Measurements from ENCODE around the gene APOC3.
A peak's percentile ranks its signal among the peaks of the same experiment; 100 is the strongest.

Gene APOC3

DNA sequence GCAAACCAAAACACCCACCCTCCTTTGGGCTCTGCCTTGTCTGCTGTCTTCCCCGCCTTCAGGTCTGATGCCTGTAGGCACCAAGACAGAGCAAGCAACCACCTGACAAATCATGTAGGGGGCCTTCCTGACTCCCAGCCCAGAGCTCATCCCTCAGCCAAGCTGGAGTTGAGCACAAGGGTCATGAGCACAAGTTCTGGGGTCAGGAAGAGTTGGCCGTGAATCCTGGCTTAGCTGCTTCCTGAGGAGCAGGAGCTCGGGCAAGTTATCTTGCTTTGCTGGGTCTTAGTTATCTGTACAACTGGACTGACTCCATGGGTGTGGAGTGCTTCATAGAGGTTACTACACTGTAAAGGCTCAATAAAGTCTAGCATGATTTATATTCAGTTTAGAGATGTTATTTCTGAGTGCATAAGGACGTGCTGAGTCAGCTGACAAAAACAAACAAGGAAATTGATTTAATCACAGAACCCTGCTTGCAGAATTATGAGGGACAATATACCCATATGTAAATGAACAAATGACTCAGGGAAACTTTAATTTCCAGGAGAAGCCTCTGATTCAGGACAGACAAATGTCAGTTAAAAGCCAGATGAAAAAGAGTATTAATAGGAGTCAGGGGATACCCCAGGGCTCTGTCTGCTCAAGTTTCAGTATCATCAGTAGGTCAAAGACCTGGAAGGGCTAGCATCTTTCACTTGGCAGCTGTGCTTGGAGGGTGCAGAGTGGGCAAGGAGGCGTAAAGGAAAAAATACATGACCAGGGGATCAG, 22.7 kb downstream of the APOC3 start:
- no peak for DNase-seq

DNA sequence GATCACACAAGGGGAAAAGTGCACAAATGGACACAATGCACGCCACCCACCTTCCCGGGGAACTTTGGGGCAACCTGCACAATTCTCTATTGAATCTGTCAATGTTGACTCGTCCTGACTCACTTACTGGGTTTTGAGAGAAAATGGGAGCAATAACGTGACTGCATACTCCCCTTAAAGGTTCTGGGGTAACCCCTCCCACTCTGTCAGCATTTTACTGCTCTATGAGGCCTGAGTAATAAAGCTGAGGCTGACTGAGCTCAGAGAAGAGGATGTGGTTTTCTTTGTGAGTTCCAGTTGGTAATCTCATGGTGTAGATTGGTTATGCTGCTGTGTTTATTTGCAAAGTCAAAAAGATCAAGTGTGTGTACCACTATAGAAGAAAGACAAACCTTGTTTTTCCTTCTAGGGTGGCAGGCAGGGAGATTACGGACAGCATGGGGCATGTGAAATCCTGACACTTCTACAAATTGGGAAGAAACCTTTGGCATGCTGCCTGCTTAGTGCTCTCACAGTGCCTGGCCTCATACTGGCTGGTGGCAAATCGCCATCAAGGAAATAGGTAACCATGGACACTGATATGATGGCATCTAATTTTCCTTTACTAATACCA, 23.9 kb downstream of the APOC3 start:
- no peak for DNase-seq

DNA sequence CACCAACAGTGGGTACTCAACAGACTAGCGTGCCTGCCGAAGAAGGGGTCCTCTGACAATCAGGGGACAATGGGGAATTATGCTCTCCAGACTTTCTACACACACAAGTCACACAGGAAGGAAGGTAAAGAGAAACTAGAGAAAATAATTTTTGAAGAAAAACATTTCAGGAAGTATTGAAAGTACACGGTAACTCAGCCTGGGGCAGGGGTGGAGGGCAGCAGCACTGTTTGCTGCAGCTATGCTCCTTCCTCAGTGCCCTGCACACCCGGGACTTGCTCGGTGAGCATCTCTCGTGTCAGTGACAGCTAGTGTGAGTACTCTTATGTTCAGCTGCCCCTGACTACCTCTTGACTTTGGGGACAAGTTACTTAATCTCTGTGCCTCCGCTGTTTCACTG, 25.7 kb downstream of the APOC3 start:
- DNase-seq: no peak

DNA sequence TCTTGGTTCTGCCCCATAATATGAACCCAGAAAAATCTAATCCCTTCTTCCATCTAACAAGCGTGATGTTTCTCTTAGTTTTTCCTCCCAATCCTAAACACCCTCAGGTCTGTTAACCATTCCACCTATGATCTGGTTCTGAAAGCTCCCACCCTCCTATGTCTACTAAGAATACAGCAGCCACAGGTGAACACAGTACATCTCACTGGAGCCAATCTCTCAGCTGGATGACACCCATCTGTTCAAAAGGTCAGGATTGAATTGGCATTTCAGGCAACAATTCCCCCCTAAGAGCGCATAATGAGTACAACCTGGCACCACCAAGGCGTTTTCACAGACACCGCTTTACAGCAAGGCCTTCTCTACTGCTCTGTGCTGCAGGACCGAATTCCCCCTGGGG, 26.7 kb downstream of the APOC3 start:
- DNase-seq: no peak

DNA sequence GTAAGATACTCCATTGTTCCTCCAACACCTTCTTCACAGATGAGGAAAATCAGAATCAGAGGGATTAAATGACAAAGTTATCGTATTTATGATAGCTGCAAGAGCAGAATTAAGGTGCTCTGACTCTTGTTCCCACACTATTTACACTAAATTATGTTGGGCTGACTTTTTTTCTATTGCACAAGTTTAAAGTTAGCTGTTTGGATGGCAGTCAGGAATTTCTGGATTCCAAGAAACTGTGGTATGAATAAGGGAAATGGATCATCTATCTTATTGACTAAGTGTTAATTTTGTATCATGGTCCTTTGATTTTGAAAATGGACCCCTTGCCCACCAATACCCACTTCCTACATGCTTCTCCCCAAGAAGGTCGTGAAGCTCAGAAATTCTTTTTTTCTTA, 27.6 kb downstream of the APOC3 start:
- no peak for DNase-seq

DNA sequence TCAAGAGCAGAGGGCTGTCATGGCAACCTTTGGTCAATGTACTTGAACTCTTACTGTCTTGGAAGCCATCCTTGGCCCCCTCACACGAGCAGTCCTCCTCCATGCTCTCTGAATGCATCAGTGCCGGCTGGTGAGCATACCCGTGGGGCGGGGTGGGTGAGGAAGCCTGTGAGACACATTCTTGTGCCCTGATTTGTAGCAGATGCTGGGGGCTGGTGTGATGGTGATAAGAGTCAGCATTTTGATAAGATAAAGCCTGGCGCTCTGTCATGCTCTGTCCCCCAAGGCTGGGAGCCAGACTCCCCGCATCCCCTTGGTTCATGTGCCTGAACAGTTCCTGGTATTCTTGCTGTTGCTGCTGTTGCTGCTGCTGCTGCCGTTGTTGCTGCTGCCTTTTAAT, 28.2 kb downstream of the APOC3 start:
- no peak for DNase-seq

DNA sequence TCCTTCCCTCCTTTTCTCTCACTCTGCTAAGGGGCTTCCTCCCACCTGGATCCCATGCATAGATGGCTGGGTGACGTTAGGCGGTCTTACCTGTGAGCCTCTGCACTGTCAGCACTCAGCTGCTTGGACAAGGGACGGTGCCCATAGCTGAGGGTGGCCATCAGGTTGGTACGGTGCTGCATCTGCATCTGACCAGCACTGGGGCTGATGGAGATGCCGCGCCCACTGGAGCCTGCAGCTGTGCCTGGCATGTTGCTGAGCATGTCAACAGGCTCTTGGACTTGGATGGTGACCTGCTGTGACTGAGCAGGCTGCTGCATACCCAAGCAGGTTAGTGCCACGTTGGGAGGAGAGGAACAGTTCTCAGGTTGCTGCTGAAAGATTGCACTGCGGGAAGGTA, 29.5 kb downstream of the APOC3 start:
- no peak for DNase-seq

DNA sequence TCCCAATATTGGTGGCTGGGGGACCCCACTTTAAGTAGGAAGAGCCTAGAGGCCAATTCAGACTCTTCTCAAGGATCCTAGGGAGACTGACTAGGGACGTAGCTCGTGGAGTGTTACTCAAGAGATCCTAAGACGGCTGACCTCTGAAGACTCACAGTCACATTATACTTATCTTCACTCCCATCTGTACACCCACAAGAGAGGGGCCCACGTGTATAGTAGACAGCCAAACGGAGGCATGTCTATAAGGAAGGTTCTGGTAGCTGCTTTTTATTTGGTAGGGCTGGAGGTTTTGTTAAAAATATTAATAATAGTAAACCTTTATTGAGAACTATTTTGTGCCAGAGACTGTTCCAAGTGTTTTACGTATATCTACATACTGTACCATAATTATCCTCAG, 30.6 kb downstream of the APOC3 start:
- DNase-seq: no peak

DNA sequence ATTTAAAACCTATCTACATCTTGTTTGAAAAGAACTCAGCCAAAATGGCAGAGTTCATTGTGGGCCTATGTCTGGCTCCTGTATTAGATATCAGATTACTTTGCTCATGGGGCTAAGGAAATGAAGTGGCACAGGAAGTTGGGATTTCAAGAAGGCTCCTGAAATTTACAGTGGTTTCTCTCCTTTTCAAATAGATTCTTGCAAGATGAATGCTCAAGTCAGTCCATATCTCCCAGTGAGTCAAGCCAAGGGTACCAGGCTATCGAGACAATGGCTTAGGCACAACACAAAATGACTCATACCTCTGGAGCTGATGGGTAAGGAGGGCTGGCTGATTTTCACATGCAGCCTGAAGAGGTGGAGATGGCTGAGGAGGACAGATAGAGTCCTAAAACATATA, 31.8 kb downstream of the APOC3 start:
- no peak for DNase-seq

DNA sequence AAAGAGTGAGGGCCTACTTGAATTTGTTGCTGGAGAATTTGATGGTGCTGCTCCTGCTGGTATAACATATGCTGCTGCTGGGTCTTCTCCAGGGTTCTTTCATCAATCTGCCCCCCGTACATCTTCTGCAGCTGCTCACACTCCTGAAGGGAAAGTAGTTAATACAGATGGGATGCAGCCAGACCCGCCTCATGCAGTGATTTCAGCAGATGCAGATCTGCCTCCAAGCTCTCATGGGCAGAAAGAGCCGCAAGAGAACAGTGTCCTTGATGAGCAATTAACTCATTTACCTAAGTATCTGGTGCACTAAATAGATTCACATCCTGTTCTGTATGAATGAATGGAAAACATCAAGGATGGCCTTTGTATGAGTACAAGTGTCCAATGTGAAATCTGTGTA, 32.5 kb downstream of the APOC3 start:
- no peak for DNase-seq

DNA sequence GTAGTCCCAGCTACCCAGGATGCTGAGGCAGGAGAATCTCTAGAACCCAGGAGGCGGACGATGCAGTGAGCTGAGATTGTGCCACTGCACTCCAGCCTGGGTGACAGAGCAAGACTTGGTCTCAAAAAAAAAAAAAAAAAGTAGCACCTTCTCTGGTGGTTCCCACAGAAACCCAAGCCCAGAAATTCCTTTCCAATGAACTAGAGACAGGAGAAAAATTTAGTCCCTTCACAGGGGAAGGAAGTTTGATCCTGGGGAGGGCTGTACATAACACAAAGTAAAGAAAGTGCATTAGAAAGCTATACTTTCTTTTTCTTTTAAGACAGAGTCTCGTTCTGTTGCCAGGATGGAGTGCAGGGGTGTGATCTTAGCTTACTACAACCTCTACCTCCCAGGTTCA, 33.2 kb downstream of the APOC3 start:
- no peak for DNase-seq

DNA sequence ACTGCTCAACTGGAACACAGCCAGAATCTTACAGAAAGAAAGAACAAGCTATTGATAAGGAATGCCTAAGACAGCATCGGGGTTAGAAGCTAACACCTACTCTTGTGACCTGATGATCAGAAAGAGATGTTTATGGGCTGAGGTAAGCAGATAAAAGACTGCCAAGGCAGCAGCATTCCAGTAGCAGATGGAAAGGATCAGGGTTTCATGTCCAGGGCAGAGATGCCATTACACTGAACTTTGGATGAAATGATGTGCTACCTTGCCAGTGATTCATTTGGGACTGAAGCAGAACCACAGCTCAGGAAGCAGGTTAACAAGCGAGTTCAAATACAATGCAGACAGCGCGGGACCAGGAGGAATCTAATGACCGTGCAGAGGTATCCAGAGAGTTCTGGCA, 34.8 kb downstream of the APOC3 start:
- no peak for DNase-seq

DNA sequence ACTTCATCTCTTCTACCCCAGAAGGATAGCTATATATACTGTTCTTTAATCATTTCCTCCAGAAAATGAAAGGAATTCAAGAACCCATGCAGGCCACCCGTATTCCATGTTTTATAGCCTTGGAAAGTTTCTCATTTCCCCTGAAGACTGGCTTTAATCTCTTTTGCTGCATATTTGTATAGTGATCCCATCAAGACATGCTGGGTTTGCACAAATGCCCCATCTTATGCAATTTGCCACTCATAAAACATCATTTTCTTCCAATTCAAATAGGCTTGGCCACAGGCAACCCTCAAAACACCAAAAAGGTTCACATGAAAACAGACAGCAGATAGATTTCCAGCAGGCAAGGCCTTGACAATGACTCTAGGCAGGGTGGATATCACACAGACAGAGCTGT, 36.0 kb downstream of the APOC3 start:
- no peak for DNase-seq

DNA sequence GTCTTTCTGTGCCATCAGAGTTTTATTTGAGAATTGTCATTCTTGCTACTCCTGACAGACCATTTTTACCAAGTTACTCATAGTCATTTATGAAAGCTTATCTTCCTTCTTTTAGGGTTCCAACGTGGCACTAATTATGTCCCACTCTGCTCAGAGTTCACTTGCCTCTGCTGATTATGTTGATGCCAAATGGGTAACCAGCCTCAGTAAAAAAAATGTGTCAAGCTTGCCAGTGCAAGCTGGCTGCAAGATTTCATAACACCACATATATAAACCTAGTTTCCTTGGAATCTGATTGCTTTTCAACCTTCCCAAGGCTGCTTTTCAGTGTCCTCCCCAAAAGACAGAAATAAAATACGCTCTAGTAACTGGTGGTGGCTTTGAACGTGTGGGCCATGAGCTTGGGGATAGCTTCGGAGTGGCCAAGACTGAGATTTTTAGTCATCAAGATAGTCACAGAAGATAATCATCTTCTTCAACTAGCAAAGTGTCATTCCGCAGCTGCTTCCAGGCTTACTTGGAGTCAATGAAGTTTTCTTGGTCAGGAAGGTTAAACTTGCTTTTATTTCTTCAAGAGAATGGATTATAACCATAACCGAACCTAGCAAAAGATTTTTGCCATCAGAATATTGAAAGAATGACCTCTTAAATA, 37.2 kb downstream of the APOC3 start:
- DNase-seq: no peak

DNA sequence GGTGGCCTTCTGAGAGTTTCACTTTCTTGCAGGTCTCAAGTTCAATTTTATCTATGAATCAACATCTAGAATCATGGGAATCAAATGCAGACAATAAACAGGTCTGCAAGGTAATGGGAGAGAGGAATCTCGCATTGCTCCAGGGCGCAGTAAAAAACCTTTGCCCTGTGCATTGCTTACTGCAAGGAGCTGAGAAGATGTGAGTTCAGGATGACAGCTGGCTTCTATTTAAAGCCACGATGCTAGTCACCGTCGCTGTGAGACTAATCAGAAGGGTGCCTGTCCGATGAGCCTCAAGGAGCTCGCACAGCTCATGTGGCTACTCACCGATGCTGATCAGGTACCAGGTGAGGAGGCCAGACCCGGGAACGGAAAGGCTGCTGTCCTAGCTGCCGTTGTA, 37.9 kb downstream of the APOC3 start:
- DNase-seq: no peak

DNA sequence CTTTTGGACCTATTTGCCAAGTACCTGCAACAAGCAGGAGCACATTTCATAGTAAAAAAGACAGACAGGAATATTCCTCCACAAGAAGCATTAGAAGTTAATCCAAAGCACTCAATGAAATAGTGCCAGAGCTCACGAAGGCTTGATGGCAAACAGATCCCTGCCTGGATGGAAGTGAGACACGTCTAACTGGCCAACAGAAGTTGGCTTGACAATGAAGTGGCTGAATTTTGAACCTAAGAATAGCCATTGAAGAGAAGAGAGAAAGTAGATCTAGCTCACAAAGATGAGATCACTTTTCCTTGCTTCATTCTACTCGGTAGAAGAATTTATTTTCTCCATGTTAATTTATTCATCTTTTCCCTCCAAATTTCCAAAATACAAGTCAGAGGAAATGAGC, 38.4 kb downstream of the APOC3 start:
- DNase-seq: no peak

DNA sequence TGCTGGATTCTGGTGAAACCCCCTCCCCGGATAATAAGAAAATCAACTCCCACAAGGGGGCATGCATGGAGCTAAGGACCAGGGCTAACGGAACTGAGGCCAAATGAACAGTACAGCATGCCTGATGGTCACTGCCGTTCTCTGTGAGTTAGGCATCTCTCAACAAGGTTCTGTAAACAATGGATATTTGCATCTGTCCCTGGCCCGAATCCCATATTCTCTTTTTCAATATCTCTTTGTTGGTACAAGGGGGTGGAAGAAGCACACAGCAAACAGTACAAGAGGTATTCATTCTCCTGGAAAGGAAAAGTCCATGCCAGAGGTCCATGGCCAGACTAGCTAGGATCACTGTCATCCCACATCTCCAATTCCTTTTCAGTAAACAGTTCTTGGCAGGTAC, 39.9 kb downstream of the APOC3 start:
- DNase-seq: no peak

DNA sequence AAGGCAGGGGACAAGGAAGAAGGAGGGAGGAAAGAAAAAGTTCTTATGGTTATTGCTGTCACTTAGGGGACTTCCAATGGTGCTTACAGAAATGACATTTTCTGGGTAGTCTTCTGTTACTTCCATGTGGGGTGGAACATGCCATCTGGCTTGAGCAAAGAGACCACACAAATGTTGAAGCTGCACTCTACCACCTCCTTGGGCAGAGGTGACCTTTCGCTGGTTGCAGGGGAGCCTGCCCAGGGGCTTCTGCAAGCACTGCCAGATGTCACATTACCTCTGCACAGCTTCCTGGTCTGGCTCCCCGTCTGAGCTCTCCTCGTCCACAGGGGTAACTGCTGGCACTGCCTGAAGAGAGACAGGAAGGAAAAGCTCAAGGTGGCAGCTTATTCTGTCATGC, 40.3 kb downstream of the APOC3 start:
- no peak for DNase-seq

DNA sequence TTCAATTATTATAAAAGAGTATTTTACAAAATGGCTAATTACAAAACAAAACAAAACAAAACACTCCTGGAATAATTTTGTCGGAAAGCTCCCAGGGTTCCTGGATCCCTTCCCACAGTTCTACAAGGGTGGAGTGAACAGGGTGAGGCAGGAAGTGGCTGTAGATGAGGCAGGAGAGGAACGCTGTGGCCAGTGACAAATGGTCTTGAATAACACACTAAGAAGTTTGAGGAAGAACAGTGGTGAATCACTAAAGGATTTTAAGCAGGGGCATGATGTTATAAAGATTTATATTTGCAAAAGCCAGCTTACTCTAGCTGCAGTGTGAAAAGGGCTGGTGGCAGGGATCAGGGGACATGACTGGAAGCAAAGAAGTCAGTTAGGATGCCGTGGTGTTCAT, 41.5 kb downstream of the APOC3 start:
- DNase-seq: no peak

DNA sequence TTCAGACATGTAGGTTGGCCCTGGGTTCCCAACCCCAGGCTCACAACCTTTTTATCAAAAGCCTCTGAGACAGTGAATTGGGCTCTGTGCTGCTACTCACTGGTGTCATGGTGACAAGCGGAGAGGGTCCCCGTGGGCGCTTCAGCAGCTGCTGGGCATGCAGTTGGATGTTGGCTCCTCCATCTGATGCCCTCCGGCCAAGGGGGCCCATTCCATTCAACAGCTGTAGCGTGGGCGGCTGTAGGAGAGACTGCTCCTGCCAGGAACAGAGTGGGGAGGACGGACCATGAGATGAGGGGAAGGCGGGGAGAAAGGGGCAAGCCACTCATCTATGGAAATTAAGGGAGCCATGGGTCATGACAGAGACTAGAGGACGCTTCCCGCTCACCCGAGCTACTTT, 43.7 kb downstream of the APOC3 start:
- no peak for DNase-seq

DNA sequence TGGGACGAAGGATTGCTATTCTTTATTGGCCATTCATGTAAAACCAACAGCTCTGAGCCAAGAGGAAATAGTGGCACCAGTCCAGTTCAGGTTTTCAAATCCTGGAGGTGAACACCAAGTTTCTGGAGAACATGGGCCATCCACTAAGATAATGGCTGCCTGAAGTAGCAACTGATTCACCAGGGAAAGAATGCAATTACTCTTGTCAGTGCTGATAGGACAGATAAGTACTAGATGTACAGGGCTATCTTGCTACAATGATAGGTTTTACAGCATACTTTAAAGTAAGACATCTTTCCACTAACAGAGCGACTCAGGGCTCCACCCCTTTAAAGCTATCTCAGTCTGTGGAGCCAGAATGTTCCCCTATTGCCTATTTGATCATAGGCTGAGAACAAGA, 44.5 kb downstream of the APOC3 start:
- DNase-seq: no peak

DNA sequence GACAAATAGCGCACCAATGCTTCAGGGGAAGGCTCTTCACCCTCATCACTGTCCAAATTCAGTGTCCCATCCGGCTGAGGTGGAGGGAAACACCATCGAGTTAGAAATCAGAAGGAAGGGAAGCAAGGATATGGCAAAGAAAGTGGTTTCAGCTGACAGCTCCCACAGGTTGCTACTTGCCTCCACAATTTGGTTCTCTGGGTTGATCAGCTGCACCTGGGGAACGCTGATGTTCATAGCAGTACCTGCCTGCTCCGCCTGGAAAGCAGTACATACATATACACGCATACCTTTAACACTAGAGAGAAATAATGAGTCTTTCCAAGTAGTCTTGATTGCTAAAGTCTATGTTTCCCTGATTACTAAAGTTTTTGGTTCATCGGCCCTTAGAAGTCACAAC, 45.5 kb downstream of the APOC3 start:
- no peak for DNase-seq

DNA sequence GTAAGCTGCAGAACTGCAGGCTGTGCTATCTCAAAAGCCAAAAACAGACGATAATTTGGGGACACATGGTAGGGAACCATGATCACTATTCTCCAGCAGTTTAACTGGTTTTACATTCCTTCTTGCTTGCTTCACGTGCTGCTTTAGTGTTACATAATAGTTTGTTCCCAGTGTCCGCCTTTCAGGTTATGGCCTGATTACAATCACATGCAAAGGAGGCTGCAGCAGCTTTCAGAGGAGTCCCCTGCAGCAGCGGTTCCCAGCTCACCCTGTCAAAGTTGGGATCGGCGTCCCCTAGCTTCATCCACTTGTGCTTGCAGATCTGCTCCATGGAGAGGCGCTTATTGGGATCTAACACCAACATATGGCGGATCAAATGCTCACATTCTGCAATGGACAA, 46.9 kb downstream of the APOC3 start:
- no peak for DNase-seq

DNA sequence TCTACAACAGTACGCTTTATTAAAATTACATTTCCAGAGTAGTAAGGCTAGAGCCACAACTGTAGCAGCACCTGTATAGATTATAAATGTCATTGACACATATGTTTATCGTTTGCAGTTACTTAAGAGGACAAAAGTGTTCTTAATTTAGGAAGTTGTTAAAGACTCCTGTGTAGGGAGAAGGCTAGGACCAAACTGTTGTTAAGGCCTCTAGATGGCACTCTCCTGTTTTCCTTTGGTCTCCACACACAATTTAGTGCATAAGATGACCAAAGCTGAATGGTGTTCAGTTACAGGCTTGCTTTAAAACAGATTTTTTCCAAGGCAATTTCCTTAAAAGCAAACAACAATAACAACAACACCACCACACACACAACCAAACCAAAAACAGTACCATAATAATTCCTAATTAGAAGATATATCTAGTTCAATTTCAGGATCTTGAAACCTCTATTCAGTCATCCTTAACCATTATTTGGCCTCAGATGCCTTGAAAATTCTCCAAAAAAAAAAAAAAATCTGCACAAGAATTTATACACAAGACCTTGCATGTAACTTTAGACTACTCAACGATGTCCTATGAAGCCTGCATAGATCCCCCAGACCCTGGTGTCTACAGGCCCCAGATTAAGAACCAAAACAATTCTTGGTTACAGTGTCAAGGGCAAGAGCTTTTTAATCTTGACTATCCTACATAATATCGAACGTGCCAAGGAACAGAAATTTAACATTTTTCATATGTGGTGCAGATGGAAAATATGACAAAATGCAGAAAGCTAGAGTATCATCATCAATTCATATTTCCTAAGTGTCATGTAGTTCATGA, 50.3 kb downstream of the APOC3 start:
- peak; percentile 66 for DNase-seq

All from NCI-H1092 treated with DMSO at 0.1 percent for 48 hours (cell line).